Mucosa of rectum (tissue), 2 donors: Measurements from ENCODE around the gene CLSTN2.

Experiments used
- H3K27ac ChIP-seq, 2 donors: one replicate each; pipeline ENCODE4 v1.7.0; 2013; ENCODE audit warnings: inconsistent platforms in 2 of 2, low read depth in 2 of 2, low read length in 2 of 2
- H3K27me3 ChIP-seq, 2 donors: one replicate each; pipeline ENCODE4 v1.7.0; 2013; ENCODE audit warnings: low read length in 2 of 2; ENCODE audit not compliant: control insufficient read depth in 2 of 2, insufficient read depth in 2 of 2
- H3K36me3 ChIP-seq, 2 donors: one replicate each; pipeline ENCODE4 v1.7.0; 2013; ENCODE audit warnings: low read length in 2 of 2; ENCODE audit not compliant: control insufficient read depth in 2 of 2, insufficient read depth in 2 of 2
- H3K4me1 ChIP-seq, 2 donors: one replicate each; pipeline ENCODE4 v1.7.0; 2013; ENCODE audit warnings: low read length in 2 of 2, mild to moderate bottlenecking in 1 of 2; ENCODE audit not compliant: control insufficient read depth in 2 of 2, insufficient read depth in 2 of 2
- H3K4me3 ChIP-seq, 2 donors: one replicate each; pipeline ENCODE4 v1.7.0; 2013; ENCODE audit warnings: low read length in 2 of 2
- H3K9ac ChIP-seq, 2 donors: one replicate each; pipeline ENCODE4 v1.7.0; 2013; ENCODE audit warnings: low read length in 2 of 2, low read depth in 1 of 2, mild to moderate bottlenecking in 1 of 2
- H3K9me3 ChIP-seq, 2 donors: one replicate each; pipeline ENCODE4 v1.7.0; 2013; ENCODE audit warnings: low read length in 2 of 2; ENCODE audit not compliant: control insufficient read depth in 2 of 2
- donor health status: healthy.
- donor health status: Normal muscosa, but diverticular disease.

The CLSTN2 gene

GRCh38 chr3:140018556-140018955 lies 83.6 kb downstream of the CLSTN2 start:
- H3K36me3 ChIP-seq: no peaks in the 10 kb centered on the region
- no peak overlapping the region for H3K27ac ChIP-seq
- no peaks in the 10 kb centered on the region for H3K27me3 ChIP-seq
- H3K9ac ChIP-seq: no peak overlapping the region
- H3K9me3 ChIP-seq: no peaks in the 10 kb centered on the region
- H3K4me3 ChIP-seq: no peak overlapping the region
- no peaks in the 10 kb centered on the region for H3K4me1 ChIP-seq

GRCh38 chr3:140019946-140020345 lies 85.0 kb downstream of the CLSTN2 start:
- H3K27ac ChIP-seq: no peak overlapping the region
- H3K4me3 ChIP-seq: no peak overlapping the region
- H3K4me1 ChIP-seq: no peaks in the 10 kb centered on the region
- no peaks in the 10 kb centered on the region for H3K9me3 ChIP-seq
- no peaks in the 10 kb centered on the region for H3K27me3 ChIP-seq
- no peak overlapping the region for H3K9ac ChIP-seq
- H3K36me3 ChIP-seq: no peaks in the 10 kb centered on the region

GRCh38 chr3:140020541-140020940 lies 85.6 kb downstream of the CLSTN2 start:
- H3K4me1 ChIP-seq: no peaks in the 10 kb centered on the region
- no peaks in the 10 kb centered on the region for H3K36me3 ChIP-seq
- no peaks in the 10 kb centered on the region for H3K9me3 ChIP-seq
- no peaks in the 10 kb centered on the region for H3K27me3 ChIP-seq
- no peak overlapping the region for H3K27ac ChIP-seq
- no peak overlapping the region for H3K9ac ChIP-seq
- H3K4me3 ChIP-seq: no peak overlapping the region

- Histone ChIP-seq H3K4me3 (no peak overlapping the region), H3K4me1 (no peaks in the 10 kb centered on the region), H3K9me3 (no peaks in the 10 kb centered on the region), H3K27me3 (no peaks in the 10 kb centered on the region), H3K36me3 (no peaks in the 10 kb centered on the region), H3K27ac (no peak overlapping the region), H3K9ac (no peak overlapping the region)
Measured at GRCh38 chr3:140021269-140021668, 86.3 kb downstream of the CLSTN2 start.

GRCh38 chr3:140022066-140022770 lies 87.2 kb downstream of the CLSTN2 start:
- H3K27me3 ChIP-seq: no peaks in the 10 kb centered on the region
- H3K4me1 ChIP-seq: no peaks in the 10 kb centered on the region
- no peak overlapping the region for H3K9ac ChIP-seq
- no peak overlapping the region for H3K27ac ChIP-seq
- H3K9me3 ChIP-seq: no peaks in the 10 kb centered on the region
- H3K4me3 ChIP-seq: no peak overlapping the region
- H3K36me3 ChIP-seq: no peaks in the 10 kb centered on the region

- H3K4me1 ChIP-seq: no peaks in the 10 kb centered on the region
- no peak overlapping the region for H3K9ac ChIP-seq
- no peaks in the 10 kb centered on the region for H3K9me3 ChIP-seq
- H3K27me3 ChIP-seq: no peaks in the 10 kb centered on the region
- no peak overlapping the region for H3K4me3 ChIP-seq
- H3K36me3 ChIP-seq: no peaks in the 10 kb centered on the region
- H3K27ac ChIP-seq: no peak overlapping the region
Measured at GRCh38 chr3:140023616-140024530, 88.9 kb downstream of the CLSTN2 start.

- Histone ChIP-seq H3K9ac (no peak overlapping the region), H3K9me3 (no peaks in the 10 kb centered on the region), H3K27ac (no peak overlapping the region), H3K36me3 (no peaks in the 10 kb centered on the region), H3K4me1 (no peaks in the 10 kb centered on the region), H3K4me3 (no peak overlapping the region), H3K27me3 (no peaks in the 10 kb centered on the region)
Measured at GRCh38 chr3:140031170-140031569, 96.2 kb downstream of the CLSTN2 start.

- no peaks in the 10 kb centered on the region for H3K9me3 ChIP-seq
- H3K27me3 ChIP-seq: no peaks in the 10 kb centered on the region
- no peak overlapping the region for H3K9ac ChIP-seq
- H3K4me3 ChIP-seq: no peak overlapping the region
- H3K4me1 ChIP-seq: no peaks in the 10 kb centered on the region
- no peak overlapping the region for H3K27ac ChIP-seq
- no peaks in the 10 kb centered on the region for H3K36me3 ChIP-seq
Measured at GRCh38 chr3:140034058-140034457, 99.1 kb downstream of the CLSTN2 start.

- H3K4me3 ChIP-seq: no peak overlapping the region
- H3K9ac ChIP-seq: no peak overlapping the region
- no peaks in the 10 kb centered on the region for H3K4me1 ChIP-seq
- H3K27me3 ChIP-seq: no peaks in the 10 kb centered on the region
- H3K9me3 ChIP-seq: no peaks in the 10 kb centered on the region
- H3K27ac ChIP-seq: no peak overlapping the region
- no peaks in the 10 kb centered on the region for H3K36me3 ChIP-seq
Measured at GRCh38 chr3:140035871-140036270, 100.9 kb downstream of the CLSTN2 start.

GRCh38 chr3:140050396-140050795 lies 115.4 kb downstream of the CLSTN2 start:
- Histone ChIP-seq H3K9ac (no peak overlapping the region), H3K9me3 (no peaks in the 10 kb centered on the region), H3K27ac (no peak overlapping the region), H3K4me3 (no peak overlapping the region), H3K36me3 (no peaks in the 10 kb centered on the region), H3K27me3 (no peaks in the 10 kb centered on the region), H3K4me1 (peaks cover 0 to 14% of the 10 kb centered on the region in 2 donors)
